ENCODE data around the gene HTRA1.
A peak's percentile ranks its signal among the peaks of the same experiment; 100 is the strongest.

Gene HTRA1

DNA sequence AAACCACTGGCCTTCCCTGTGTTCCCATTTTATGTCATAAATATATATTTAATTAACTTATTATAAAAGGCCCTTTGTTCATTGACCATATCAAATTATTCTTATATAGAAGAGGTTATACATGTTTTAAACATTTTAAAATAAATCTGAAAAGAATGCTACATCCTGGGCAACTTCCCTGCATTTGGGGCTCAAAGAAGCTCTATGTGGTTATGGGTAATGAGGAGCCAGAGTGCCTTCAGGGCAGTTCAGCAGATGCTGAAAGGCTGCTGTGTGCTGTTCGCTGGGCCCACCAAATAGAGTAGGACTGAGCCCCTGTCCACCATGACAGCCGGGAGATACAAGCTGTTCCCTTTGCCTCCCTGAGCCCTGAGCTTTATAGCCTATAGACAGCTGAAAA, 35.9 kb downstream of the HTRA1 start:
- DNase-seq, result no peak

- no peak for DNase-seq
Measured at GRCh38 chr10:122498521-122498920, 37.2 kb downstream of the HTRA1 start.

GRCh38 chr10:122499012-122499411, 37.7 kb downstream of the HTRA1 start:
- DNase-seq, result no peak

DNA sequence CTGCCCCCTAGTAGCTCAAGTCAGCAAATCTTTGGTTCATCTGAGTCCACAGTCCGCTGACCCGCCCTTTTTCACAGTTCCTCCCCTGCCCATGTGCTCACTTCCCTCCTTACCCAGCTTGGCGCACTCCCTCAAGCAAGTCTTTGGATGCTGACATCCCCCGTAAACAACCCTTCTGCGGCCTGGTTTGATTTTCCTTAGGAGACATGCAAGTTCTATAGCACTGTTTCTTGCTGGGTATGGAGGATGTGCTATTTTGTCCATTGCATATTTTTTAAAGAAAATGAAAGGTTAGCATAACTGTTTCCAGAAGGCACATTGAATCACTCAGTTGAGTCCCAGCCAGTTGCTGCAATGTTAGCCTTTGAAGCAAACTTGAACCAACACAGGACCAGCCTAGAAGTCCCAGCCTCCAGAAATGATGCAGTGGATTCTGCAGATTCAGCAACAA, 38.2 kb downstream of the HTRA1 start:
- DNase-seq, result no peak

GRCh38 chr10:122500194-122500593, 38.8 kb downstream of the HTRA1 start:
- DNase-seq, result no peak

GRCh38 chr10:122500726-122501125, 39.4 kb downstream of the HTRA1 start:
- no peak for DNase-seq

- DNase-seq, result no peak
Measured at GRCh38 chr10:122503012-122503411, 41.7 kb downstream of the HTRA1 start.

GRCh38 chr10:122503886-122504609, 42.7 kb downstream of the HTRA1 start:
- no peak for DNase-seq

- DNase-seq, result no peak
Measured at GRCh38 chr10:122504610-122504950, 43.2 kb downstream of the HTRA1 start.

DNA sequence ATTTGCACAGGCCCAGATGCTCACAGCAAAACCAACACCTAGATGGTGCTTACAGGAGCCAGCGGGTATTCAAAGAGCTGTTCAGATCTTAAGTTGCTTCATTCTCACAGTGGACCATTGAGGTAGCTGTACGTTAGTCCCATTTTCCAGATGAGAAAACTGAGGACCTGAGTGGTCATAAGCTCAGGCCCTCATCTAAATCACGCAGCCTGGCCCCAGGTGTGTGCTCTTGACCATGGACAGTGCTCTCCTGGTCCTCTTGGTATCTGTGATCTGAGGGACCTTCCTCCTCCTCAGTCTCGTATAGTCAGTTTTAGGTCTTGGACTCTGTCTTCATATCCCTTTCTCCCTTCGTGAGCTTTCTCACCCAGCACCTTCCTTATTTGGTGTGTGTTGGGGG, 43.7 kb downstream of the HTRA1 start:
- no peak for DNase-seq

DNA sequence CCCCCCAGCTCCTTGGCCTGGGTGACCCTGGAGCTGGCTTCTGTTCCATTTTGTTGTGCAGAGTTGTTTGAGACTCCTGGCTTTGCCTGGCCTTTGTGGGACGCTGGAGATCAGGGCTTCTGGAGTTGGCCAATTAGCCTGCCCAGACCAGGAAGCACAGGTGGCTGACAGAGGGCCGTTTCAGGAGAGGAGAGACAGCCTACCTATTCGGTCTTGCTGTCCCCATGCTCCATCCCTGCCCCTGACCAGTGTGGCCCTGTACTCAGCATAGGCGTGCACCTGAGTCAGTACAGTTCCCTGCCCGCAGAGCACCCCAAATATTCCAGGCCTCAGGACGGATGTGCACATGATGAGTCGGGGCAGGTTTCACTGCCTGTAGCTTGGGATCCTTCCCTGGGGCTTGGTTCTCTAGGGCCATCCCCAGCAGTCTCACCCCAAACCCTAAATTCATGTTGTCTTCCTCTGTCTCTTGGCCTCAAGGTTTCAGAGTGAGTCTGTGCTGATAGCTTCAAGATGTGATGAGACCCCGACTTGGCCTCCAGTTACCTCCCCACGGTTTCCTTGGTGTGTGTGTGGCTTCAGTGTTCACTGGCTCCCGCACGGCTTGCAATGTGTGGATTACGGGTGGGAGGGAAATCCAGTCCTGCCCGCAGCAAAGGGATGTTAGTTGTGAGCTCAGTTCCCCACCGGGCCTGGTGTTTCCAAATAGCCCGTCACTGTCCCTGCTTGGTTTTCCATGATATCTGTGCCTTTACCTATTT, 44.7 kb downstream of the HTRA1 start:
- no peak for DNase-seq

DNA sequence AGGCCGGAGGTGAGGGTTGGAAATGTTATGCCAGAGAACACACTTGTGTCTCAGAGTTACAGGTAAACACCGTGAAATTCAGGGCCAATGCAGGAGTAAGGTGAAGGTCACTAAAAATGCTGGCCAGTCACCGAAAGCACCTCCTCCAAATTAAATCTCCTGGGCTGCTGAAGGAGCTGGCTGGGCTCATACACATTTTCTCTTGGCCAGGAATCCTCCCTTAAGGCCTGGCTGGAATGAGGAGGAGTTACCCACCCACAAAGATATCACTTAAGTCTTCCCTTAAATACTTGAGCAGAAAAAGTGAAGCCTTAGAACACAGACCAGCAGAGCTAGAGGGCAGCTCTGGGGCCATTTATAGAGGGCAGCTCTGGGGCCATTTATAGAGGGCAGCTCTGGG, 46.3 kb downstream of the HTRA1 start:
- DNase-seq, result no peak

- DNase-seq, result no peak
Measured at GRCh38 chr10:122508021-122508420, 46.7 kb downstream of the HTRA1 start.

- no peak for DNase-seq
Measured at GRCh38 chr10:122509323-122509722, 48.0 kb downstream of the HTRA1 start.

DNA sequence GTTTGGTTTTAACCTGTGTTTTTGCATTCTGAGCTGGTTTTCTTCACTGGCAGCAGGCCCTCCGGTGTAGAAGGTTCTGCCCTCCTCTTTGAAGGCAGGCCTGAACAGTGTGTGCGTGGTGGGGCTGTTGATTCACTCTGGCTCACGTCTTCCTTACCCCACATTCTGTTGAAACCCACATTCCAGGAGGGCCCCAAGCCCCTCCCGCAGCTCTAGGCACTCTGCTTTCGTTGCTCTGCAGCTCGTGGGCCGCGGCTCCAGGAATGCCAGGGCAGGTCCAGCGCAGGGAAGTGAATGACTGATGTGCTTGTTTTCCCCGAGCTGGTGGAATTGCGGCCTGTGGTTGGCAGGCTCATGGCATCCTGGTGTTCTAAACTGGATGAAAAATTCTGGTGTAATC, 49.0 kb downstream of the HTRA1 start:
- no peak for DNase-seq

GRCh38 chr10:122510736-122511135, 49.4 kb downstream of the HTRA1 start:
- no peak for DNase-seq

DNA sequence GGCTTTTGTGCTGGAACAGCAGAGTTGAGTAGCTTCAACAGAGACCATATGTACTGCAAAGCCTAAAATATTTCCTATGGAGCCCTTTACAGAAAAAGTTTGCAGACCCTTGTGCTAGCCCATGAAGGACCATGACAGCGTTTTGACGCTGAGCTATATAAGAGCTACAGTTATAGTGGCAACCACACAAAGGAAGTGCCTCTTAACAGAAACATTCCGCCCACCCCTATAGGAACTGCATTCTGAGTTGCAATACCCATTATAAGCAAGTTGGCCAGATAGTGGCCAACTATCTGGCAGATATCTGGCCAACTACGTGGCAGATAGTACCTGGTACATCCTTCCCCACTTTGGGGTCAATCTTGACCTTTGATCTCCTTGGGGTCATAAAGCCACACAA, 51.7 kb downstream of the HTRA1 start:
- DNase-seq, result no peak

- DNase-seq, result no peak
Measured at GRCh38 chr10:122514045-122514840, 52.9 kb downstream of the HTRA1 start.

DNA sequence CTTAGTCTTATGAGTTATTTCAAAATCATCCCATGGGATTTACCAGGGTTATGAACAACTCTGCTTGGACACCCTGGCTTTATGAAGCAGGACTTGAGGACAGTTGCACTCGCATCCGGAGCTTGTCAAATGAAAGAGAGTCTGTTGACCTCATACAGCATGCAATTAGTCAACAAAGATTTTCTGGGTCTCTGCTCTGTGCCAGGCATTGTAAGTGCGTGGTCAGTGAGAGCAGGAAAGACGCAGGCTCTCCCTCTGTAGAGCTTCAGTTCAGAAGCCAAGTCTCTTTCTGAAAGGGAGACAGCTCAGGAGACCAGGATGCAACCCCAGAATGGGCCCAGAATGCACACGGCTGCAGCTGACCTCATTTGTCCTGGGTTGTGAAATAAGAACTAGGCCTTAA, 53.7 kb downstream of the HTRA1 start:
- no peak for DNase-seq

DNA sequence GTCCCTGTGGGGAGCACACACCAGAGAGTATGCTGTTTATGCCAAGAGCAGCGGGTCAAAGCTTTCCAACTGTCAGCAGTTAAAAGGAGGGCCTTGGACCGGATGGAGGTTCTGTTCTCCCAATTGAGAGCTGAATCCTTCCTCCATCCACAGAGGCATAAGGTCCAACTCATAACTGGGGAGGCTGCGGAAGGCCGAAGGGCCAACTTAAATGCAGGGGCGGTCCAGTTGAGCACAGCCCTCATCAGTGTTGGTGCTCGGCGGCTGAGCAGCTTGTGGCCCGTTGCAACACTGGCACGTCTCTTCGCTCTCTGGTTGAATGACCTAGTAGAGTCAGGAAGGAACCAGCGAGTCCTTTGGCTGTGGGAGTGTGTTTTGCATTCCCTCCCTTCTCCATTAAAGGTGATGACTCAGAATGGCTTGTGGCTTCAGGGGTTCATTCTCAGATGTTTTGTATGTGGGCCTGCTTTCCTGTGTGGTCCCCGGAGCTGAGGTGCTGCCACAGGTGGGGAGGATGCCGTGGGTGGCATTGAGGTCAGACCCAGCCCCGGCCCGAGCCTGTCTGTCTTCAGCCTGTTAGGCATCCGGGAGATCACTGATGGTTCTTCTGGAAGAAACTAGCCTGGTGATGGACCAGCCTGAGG, 54.4 kb downstream of the HTRA1 start:
- peak; percentile 64 for DNase-seq

- DNase-seq, result no peak
Measured at GRCh38 chr10:122516734-122517133, 55.4 kb downstream of the HTRA1 start.

GRCh38 chr10:122519144-122519543, 57.8 kb downstream of the HTRA1 start:
- no peak for DNase-seq

DNA sequence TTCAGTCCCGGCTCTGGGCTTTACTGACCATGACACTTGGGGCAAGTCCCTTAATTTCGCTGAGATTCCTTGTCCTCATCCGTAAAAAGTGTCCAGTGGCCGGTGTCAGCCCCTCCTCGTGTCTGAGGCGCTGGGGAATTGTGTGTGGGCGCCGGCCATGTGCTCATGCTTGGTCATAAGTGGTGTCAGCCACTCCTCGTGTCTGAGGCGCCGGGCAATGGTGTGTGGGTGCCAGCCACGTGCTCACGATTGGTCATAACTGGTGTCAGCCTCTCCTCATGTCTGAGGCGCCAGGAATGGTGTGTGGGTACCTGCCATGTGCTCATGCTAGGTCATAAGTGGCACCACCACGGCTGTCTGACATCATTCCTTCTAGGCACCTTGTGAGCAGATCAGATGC, 58.5 kb downstream of the HTRA1 start:
- DNase-seq, result no peak

Measured in CD4-positive, alpha-beta T cell treated with Interleukin-21 for 1 hour (primary cell).